Natural killer cell treated with Interleukin-12 subunit alpha and Interleukin-12 subunit beta and Interleukin-15 and Interleukin-18, amount 100 ng/mL, for 72 hours (primary cell): ENCODE measurements around the gene ZNF304. TPM values are rescaled to one million over a fixed set of nuclear protein-coding genes. Genes with fewer than 3 reads are reported as not detected.

Experiments used
- ATAC-seq, 2 donors: fragments of 150-1000 bp; cut with Tn5 transposase in 1 of 2; sonication (Bioruptor Pico), chemical (Tn5 transposase) in 1 of 2; 2 replicates each; pipeline ENCODE4 v1.10.0; 2021
- DNase-seq: peaks from one replicate; pipeline ENCODE4 v3.0.0; 2022; ENCODE audit warnings: low spot score
- H3K27ac Mint-ChIP-seq, 2 donors: 1 replicate in 1 of 2; 2 replicates in 1 of 2; pipeline ENCODE4 v1.8.0; 2022; ENCODE audit warnings: mixed read lengths in 2 of 2, mild to moderate bottlenecking in 1 of 2, moderate library complexity in 1 of 2
- H3K27me3 Mint-ChIP-seq, 2 donors: 1 replicate in 1 of 2; 2 replicates in 1 of 2; pipeline ENCODE4 v1.8.0; 2022; ENCODE audit warnings: mixed read lengths in 2 of 2
- H3K36me3 Mint-ChIP-seq: one replicate; pipeline ENCODE4 v1.8.0; 2022; ENCODE audit warnings: mixed read lengths
- H3K4me1 Mint-ChIP-seq, 2 donors: 1 replicate in 1 of 2; 2 replicates in 1 of 2; pipeline ENCODE4 v1.8.0; 2022; ENCODE audit warnings: low read depth in 2 of 2, mixed read lengths in 2 of 2, mild to moderate bottlenecking in 1 of 2
- H3K4me3 Mint-ChIP-seq: one replicate; pipeline ENCODE4 v1.8.0; 2022; ENCODE audit warnings: mixed read lengths
- H3K9me3 Mint-ChIP-seq: 2 replicates; pipeline ENCODE4 v1.8.0; 2022; ENCODE audit warnings: mixed read lengths
- total RNA-seq, 2 donors: library from RNA; stranded (reverse); gene quantifications; one replicate each; pipeline ENCODE4 v1.2.3, GENCODE V29; 2022

The ZNF304 gene
- total RNA-seq, 2 donors from 2014 or later, result 4.7 to 9.8 TPM

DNA sequence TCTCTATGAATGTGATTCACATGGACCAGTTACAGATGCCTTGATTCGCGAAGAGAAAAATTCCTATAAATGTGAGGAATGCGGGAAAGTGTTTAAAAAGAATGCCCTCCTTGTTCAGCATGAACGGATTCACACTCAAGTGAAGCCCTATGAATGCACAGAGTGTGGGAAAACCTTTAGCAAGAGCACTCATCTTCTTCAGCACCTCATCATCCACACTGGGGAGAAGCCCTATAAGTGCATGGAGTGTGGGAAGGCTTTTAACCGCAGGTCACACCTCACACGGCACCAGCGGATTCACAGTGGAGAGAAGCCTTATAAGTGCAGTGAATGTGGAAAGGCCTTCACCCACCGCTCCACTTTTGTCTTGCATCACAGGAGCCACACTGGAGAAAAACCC, 23.1 kb upstream of the ZNF304 start:
- no peaks in the 10 kb centered on the region for H3K9me3 Mint-ChIP-seq
- H3K27ac Mint-ChIP-seq, result no peak overlapping the region
- peaks cover 0 to under 1% of the 10 kb centered on the region in 2 donors for H3K4me1 Mint-ChIP-seq
- no peaks in the 10 kb centered on the region for H3K27me3 Mint-ChIP-seq
- ATAC-seq (no peak), DNase-seq (no peak)
- peaks cover 43% of the 10 kb centered on the region for H3K36me3 Mint-ChIP-seq
- no peak overlapping the region for H3K4me3 Mint-ChIP-seq

DNA sequence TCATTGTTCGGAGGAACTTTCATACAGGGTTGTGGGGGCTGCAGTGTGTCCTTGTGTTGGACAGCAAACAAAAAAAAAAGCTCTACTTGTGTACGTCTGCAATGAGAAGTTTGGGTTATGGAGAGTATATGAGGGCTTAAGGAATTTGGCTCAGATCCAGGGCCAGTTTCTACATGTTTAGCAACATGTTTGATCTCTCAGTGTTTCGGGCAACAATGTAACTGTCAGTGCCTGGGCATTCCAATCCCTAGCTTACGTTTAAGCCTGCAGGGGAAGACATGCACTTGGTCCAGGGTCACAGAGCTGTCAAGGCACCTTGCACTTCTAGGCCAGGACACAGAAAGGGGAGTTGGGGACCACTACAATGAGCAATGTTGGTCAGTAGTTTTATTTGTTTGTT, 16.9 kb upstream of the ZNF304 start:
- no peak overlapping the region for H3K27ac Mint-ChIP-seq
- DNase-seq (no peak), ATAC-seq (no peak)
- peaks cover 21% of the 10 kb centered on the region for H3K36me3 Mint-ChIP-seq
- no peak overlapping the region for H3K4me3 Mint-ChIP-seq
- H3K4me1 Mint-ChIP-seq, result no peaks in the 10 kb centered on the region
- no peaks in the 10 kb centered on the region for H3K9me3 Mint-ChIP-seq
- H3K27me3 Mint-ChIP-seq, result no peaks in the 10 kb centered on the region

DNA sequence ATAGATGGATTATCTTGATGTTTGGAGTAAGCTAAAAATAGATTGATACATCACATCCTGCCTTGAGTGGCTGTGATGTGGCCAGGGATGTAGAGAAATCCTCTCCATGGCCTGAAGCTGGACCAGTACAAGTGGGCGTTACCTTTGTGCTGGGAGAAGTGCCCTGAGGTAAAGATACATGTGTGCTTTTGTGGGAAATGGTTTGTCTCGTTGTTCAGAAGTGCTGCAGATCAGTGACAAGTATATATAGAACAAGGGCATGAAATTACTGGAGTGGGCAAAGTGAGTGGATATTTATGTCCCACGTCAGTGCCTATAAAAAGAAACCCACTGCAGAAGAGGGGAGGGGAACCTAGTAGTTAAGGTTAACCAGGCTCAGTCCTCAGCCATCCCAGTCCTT, 12.2 kb upstream of the ZNF304 start:
- Mint-ChIP-seq H3K27ac (no peak overlapping the region), H3K4me3 (no peak overlapping the region), H3K36me3 (peaks cover 14% of the 10 kb centered on the region), H3K4me1 (no peaks in the 10 kb centered on the region), H3K9me3 (peaks cover 3% of the 10 kb centered on the region), H3K27me3 (no peaks in the 10 kb centered on the region)
- no peak for ATAC-seq
- DNase-seq, result no peak

DNA sequence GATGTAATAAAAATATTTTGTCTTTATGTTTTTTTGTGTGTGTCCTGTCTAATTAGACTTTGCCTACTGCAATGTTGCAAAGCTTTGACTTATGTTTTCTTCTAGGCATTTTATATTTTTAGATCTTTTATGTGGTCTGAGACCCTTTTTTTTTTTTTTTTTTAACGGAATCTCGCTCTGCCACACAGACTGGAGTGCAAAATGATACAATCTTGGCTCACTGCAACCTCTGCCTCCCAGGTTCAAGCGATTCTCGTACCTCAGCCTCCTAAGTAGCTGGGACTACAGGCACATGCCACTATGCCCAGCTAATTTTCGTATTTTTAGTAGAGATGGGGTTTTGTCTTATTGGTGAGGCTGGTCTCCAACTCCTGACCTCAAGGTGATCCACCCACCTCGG, 8.5 kb upstream of the ZNF304 start:
- no peak overlapping the region for H3K27ac Mint-ChIP-seq
- DNase-seq (no peak), ATAC-seq (no peak)
- peaks cover 12 to 28% of the 10 kb centered on the region in 2 donors for H3K27me3 Mint-ChIP-seq
- peaks cover 3% of the 10 kb centered on the region for H3K9me3 Mint-ChIP-seq
- no peak overlapping the region for H3K4me3 Mint-ChIP-seq
- no peaks in the 10 kb centered on the region for H3K4me1 Mint-ChIP-seq
- peaks cover 4% of the 10 kb centered on the region for H3K36me3 Mint-ChIP-seq

DNA sequence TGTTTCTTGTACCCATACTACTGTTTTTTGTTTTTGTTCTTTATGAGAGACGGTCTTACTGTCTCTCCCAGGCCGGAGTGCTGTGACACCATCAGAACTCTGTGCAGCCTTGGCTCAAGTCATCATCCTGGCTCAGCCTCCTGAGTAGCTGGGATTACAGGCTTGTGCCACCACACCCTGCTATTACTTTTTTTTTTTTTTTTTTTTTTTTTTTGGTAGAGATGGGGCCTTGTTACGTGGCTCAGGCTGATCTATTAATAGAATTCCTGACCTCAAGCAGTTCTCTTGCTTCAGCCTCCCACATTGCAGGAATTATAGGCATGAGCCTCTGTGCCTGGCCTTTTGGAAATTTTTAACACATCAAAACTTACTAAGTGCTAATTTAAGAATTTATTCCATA, 2.9 kb upstream of the ZNF304 start:
- DNase-seq, result no peak
- Mint-ChIP-seq H3K36me3 (peaks cover 22% of the 10 kb centered on the region), H3K27me3 (peaks cover 14 to 33% of the 10 kb centered on the region in 2 donors), H3K4me1 (peaks cover 24 to 29% of the 10 kb centered on the region in 2 donors), H3K9me3 (peaks cover 12% of the 10 kb centered on the region), H3K27ac (no peak overlapping the region), H3K4me3 (no peak overlapping the region)
- ATAC-seq, result no peak

DNA sequence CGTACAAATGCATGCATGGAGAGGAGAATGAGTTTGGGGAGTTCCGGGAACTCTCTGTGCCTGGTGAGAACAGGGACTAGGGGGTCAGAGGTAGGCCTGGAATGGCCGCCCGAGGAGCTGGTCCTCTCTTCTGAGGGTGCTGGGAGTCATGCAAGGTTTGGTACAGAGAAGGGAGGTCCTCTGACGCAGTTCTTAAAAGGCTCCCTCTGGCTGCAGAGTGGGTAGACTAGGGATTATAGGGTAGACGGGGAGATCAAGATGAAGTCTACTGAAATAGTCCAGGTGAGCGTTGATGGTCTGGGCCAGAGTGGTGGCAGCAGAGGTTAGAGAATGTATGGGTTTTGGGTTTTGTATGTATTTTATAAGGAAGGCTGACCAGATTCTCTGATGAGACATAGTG, 796 bp downstream of the ZNF304 start:
- Mint-ChIP-seq H3K9me3 (peaks cover 31% of the 10 kb centered on the region), H3K4me3 (peak overlapping the region; percentile 99), H3K4me1 (peaks cover 33 to 34% of the 10 kb centered on the region in 2 donors), H3K36me3 (peaks cover 54% of the 10 kb centered on the region), H3K27me3 (peaks cover 4 to 13% of the 10 kb centered on the region in 2 donors), H3K27ac (peak overlapping the region; percentile 73 to 95)
- ATAC-seq, result no peak
- no peak for DNase-seq

DNA sequence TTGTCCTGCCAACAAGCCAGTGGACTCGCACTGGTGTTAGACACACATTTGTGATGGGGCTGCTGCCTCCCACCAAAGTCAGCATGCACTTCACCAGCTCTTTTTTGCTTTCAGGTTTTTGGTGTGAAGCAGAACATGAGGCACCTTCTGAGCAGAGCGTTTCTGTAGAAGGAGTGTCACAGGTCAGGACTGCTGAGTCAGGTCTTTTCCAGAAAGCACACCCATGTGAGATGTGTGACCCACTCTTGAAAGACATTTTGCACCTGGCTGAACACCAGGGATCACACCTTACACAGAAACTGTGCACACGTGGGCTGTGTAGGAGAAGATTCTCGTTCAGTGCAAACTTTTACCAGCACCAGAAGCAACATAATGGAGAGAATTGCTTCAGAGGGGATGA, 4.8 kb downstream of the ZNF304 start:
- Mint-ChIP-seq H3K27me3 (no peaks in the 10 kb centered on the region), H3K4me1 (peaks cover 27 to 32% of the 10 kb centered on the region in 2 donors), H3K9me3 (peaks cover 31% of the 10 kb centered on the region), H3K27ac (no peak overlapping the region), H3K4me3 (no peak overlapping the region), H3K36me3 (peaks cover 69% of the 10 kb centered on the region)
- ATAC-seq, result no peak
- no peak for DNase-seq

DNA sequence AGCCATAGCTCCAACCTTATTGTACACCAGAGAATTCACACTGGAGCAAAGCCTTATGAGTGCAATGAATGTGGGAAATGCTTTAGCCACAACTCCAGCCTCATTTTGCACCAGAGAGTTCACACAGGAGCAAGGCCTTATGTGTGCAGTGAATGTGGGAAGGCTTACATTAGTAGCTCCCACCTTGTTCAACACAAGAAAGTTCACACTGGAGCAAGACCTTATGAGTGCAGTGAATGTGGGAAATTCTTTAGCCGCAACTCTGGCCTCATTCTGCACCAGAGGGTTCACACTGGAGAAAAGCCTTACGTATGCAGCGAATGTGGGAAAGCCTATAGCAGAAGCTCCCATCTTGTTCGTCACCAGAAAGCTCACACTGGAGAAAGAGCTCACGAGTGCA, 6.3 kb downstream of the ZNF304 start:
- no peak overlapping the region for H3K27ac Mint-ChIP-seq
- DNase-seq, result no peak

DNA sequence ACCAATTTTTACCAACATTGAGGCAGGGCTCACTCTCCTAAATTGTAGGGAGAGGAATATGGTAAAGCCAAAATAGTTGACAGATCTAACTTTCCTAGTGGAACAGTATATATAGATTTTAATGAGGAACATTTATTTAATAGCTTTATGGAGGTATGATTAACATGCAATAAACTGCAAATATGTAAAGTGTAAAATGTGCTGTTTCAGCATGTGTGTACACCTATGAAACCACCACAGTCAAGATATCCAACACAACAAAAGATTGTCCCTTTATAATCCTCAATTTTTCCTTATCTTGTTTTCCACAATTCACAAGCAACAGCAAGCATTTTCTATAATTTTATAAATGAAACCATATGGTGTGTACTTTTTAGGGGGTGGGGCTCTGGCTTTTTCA, 8.2 kb downstream of the ZNF304 start:
- peaks cover 66% of the 10 kb centered on the region for H3K36me3 Mint-ChIP-seq
- H3K27me3 Mint-ChIP-seq, result no peaks in the 10 kb centered on the region
- H3K4me3 Mint-ChIP-seq, result no peak overlapping the region
- peaks cover 23% of the 10 kb centered on the region for H3K9me3 Mint-ChIP-seq
- no peak for ATAC-seq
- peaks cover 18 to 20% of the 10 kb centered on the region in 2 donors for H3K4me1 Mint-ChIP-seq
- no peak overlapping the region for H3K27ac Mint-ChIP-seq
- no peak for DNase-seq

More for the DNA sequence above, 6.3 kb downstream of the ZNF304 start:
- no peak for ATAC-seq
- H3K4me1 Mint-ChIP-seq, result peaks cover 12 to 17% of the 10 kb centered on the region in 2 donors
- H3K9me3 Mint-ChIP-seq, result peaks cover 27% of the 10 kb centered on the region
- H3K27me3 Mint-ChIP-seq, result no peaks in the 10 kb centered on the region
- peaks cover 63% of the 10 kb centered on the region for H3K36me3 Mint-ChIP-seq
- no peak overlapping the region for H3K4me3 Mint-ChIP-seq

DNA sequence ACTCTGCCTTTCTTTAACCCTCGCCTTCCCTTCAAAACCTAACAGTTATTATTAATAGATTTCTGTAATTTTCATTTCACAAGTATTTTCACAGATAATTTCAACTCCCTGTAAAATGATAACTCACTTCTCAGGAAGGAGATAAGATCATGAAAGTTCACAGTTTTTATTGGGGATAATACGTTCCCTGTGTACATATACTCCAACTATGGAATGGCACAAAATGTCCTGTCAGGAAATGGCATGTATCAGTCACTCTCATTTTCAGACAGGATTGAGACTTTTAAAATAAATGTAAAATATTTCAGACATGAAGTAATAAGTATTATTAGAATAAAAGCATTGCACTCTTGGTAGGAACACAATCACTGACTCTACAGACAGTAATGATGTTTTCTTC, 11.3 kb downstream of the ZNF304 start:
- ATAC-seq (no peak), DNase-seq (no peak)
- Mint-ChIP-seq H3K4me3 (no peak overlapping the region), H3K36me3 (peaks cover 35% of the 10 kb centered on the region), H3K27me3 (no peaks in the 10 kb centered on the region), H3K27ac (peak overlapping the region; percentile 86 to 87), H3K4me1 (peaks cover 16 to 18% of the 10 kb centered on the region in 2 donors), H3K9me3 (peaks cover 6% of the 10 kb centered on the region)

DNA sequence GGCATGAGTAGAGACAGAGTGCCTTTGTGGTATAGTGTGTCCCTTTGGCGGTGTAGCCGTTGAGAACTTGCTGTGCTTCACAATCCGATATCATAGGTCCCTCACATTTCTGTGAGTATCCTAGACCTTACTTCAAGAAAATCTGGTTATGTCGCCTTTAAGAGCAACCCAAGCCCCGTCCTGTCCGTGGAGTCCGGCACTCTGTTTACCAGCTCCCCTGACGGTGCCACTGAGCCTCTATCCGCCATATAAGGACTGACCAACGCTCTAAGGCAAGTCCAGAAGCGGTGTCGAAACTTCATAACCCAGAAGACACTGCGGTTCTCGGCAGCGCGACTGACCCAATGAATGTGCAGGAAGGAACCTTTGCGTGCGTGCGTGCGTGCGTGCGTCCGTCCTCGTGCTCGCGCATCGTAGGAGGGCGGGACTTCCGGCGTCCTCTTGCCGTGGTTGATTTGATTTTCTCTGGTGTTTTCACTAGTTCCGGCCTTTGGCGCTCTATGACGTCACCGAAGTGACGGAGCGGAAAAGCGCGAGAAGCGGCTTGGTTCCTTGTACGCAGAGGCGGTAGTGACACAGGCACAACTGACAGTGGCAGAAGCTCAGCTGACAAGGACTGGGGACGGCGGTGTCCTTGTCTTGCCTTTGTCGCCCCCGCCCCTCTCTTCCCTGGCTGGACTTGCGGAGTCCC, 12.1 kb downstream of the ZNF304 start, which contains the start of the genes TRAPPC2B and ZNF547:
Gene TRAPPC2B, plus strand, starts transcription at position 555 of the 691 bp plus-strand sequence. CDS start 1,283 bp downstream, outside the sequence.
Gene ZNF547, plus strand, starts transcription at position 555 of the 691 bp plus-strand sequence. CDS start 5,005 bp downstream, outside the sequence.
- Mint-ChIP-seq H3K9me3 (peaks cover 6% of the 10 kb centered on the region), H3K4me1 (peaks cover 16 to 18% of the 10 kb centered on the region in 2 donors), H3K27me3 (no peaks in the 10 kb centered on the region), H3K36me3 (peaks cover 31% of the 10 kb centered on the region), H3K4me3 (peak within 1 kb of the TSS; percentile 89), H3K27ac (peak within 1 kb of the TSS; percentile 86 to 87)
- ATAC-seq (peak; percentile 96 to 98), DNase-seq (peak; percentile 98)

DNA sequence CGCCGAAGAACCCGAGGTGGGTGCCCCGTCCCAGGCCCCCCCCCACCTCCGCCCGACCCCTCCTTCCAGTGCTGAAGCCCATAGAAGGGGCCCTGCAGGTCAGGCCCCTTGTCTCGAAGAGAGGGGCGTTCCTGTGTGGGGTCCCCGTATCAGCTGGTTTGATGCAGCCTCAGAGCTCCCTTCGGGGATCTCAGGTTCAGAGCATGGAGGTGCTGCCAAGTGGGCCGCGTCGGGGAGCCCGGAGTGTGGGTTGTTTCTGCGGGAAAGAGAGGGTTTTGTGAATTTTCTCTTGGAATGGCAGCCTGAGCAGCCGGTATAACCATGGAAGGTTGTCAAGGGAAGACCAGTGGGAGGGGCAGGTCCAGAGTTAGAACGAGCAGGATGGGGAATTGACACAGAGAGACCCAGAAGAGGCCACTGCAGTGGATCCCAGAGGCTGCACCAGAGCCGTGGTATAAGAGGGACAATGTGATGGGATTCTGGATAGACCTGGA, 12.7 kb downstream of the ZNF304 start:
- ATAC-seq (no peak), DNase-seq (no peak)
- H3K27me3 Mint-ChIP-seq, result no peaks in the 10 kb centered on the region
- H3K4me1 Mint-ChIP-seq, result peaks cover 18% of the 10 kb centered on the region in 2 donors
- peaks cover 25% of the 10 kb centered on the region for H3K36me3 Mint-ChIP-seq
- H3K4me3 Mint-ChIP-seq, result peak overlapping the region; percentile 89
- peak overlapping the region; percentile 86 to 87 for H3K27ac Mint-ChIP-seq
- peaks cover 8% of the 10 kb centered on the region for H3K9me3 Mint-ChIP-seq

DNA sequence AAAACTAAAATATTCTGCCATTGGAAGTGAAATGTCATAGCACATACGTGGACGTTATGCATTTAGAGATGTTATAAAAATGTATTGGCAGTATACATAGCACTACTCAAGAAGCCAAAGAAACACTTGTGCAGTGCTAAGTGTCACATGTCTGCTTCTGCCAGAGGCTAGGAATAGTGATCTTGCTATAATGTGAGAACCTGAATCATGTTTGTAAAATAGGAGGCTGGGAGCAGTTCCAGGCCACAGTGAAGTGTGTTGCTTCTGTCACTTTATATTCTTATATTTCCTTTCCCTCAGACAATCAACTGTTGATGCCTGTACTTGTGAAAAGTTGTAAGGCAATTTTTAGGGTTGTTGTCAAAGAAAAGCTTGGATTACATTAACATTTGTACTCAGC, 15.7 kb downstream of the ZNF304 start:
- H3K27me3 Mint-ChIP-seq, result no peaks in the 10 kb centered on the region
- DNase-seq (no peak), ATAC-seq (no peak)
- H3K4me3 Mint-ChIP-seq, result no peak overlapping the region
- no peak overlapping the region for H3K27ac Mint-ChIP-seq
- peaks cover 30% of the 10 kb centered on the region for H3K36me3 Mint-ChIP-seq
- H3K4me1 Mint-ChIP-seq, result peaks cover 18 to 23% of the 10 kb centered on the region in 2 donors
- peaks cover 15% of the 10 kb centered on the region for H3K9me3 Mint-ChIP-seq

DNA sequence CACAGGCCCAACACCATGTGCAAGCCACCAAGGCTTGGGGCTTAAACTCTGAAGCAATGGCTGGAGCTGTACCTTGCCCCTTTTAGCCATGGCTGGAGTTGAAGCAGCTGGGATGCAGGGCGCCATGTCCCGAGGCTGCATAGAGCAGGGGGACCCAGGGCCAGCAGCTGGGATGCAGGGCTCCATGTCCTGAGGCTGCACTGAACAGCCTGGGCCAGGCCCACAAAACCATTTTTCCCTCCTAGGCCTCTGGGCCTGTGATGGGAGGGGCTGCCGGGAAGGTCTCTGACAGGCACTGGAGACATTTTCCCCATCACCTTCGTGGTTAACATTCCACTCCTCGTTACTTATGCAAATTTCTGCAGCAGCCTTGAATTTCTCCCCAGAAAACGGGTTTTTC, 23.1 kb downstream of the ZNF304 start:
- H3K4me3 Mint-ChIP-seq, result no peak overlapping the region
- no peak for DNase-seq
- no peak for ATAC-seq
- H3K9me3 Mint-ChIP-seq, result peaks cover 25% of the 10 kb centered on the region
- peaks cover 74% of the 10 kb centered on the region for H3K36me3 Mint-ChIP-seq
- H3K27ac Mint-ChIP-seq, result no peak overlapping the region
- H3K4me1 Mint-ChIP-seq, result peaks cover 0 to 3% of the 10 kb centered on the region in 2 donors
- no peaks in the 10 kb centered on the region for H3K27me3 Mint-ChIP-seq
